AG09309 (cell line): Measurements from ENCODE around the gene IGF1R.

Source experiments
- DNase-seq: peaks from one replicate; pipeline ENCODE4 v3.0.0-alpha.2; 2010; ENCODE audit warnings: low read depth
- H3K4me3 ChIP-seq: 2 replicates; pipeline ENCODE4 v1.5.1; 2011; ENCODE audit warnings: mild to moderate bottlenecking, low read depth, low read length, moderate library complexity; ENCODE audit not compliant: control insufficient read depth
- CTCF ChIP-seq: IDR thresholded peaks from 2 replicates; pipeline ENCODE4 v1.5.1; 2011; ENCODE audit warnings: mild to moderate bottlenecking, low read depth, low read length, inconsistent platforms; ENCODE audit not compliant: insufficient read depth, control insufficient read depth; ENCODE audit errors: missing control alignments

The IGF1R gene

DNA sequence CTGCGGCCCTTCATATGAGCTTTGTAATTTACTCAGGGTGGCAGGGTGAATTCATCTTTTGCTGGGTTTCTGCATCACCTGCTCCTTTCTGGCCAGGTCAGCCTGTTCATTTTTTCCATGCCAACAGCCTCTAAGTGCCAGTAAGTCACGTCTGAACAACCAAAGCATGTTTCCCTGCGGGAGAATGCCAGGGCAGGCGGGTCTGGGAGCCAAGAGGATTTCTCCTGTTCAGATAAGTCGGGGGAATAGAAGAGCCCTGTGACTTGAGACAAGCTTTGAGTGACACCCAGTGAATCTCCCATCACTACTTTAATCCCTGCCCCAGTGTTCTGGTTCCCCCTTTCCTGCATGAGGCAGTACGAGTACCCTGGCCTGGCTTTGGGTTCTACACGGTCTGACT lies 206.2 kb downstream of the IGF1R start:
- no peak overlapping the region for H3K4me3 ChIP-seq
- DNase-seq: no peak
- TF ChIP-seq CTCF: no peak

- DNase-seq: no peak
These were observed 206.9 kb downstream of the IGF1R start for GRCh38 chr15:98855067-98855814.

DNA sequence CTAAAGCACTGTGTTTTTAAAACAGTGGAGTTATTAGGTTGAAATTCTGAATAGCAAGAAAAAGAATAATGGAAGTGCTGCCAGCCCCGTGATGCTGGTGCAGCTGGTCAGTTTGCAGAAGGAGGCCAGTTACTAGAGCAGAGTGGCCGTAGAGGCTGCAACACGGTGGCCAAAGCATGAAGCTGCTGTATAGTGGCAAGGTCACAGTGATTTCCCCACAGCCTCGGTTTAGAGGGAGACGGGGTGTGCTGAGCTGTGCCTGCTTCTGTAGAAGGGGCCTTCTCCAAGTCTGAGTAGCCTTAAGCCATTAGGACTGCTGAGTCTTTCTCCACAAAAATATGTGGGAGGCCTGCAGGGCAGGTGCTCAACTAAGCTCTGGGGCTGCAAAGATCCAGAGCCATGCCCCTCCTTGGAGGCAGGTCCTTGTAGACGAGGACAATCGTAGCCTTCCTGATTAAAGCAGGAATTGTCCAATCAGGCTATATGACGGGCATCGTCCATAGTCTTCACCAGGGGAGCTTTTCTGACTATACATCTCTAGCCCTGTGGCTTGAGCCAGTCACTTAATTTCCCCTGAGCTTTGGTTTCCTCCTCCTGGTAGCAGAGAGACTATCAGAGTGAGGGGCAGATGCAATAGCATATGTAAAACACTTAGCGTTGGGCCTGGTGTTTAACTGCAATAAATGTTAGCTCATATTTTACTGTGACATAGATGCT lies 207.6 kb downstream of the IGF1R start:
- no peak for DNase-seq
- no peak overlapping the region for H3K4me3 ChIP-seq
- TF ChIP-seq CTCF: no peak

More at GRCh38 chr15:98855067-98855814, 206.9 kb downstream of the IGF1R start:
- no peak overlapping the region for H3K4me3 ChIP-seq
- no peak for TF ChIP-seq CTCF

DNA sequence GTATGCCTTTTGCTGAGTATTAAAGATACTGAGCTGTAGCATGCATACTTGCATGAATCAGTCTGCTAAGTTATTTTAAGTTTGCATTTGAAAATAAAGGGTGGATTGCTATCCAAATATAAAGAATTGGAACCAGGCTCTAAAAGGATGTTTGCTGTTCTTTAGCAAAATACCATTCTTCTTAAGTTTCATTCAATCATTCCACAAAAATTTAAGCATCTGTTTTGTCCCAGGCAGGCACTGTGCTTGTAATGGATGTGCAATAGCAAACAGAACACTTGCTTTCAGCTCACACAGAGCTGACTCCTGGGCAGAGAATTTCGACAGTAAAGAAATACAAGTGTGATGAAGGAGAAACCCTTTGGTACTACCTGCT lies 208.2 kb downstream of the IGF1R start:
- peak; percentile 79 for DNase-seq
- TF ChIP-seq CTCF: no peak

GRCh38 chr15:98858610-98859023 lies 210.3 kb downstream of the IGF1R start:
- no peak for TF ChIP-seq CTCF
- no peak for DNase-seq
- H3K4me3 ChIP-seq: no peak overlapping the region

More for the DNA sequence above, 208.2 kb downstream of the IGF1R start:
- H3K4me3 ChIP-seq: no peak overlapping the region

GRCh38 chr15:98859149-98859548 lies 210.8 kb downstream of the IGF1R start:
- TF ChIP-seq CTCF: no peak
- no peak for DNase-seq
- no peak overlapping the region for H3K4me3 ChIP-seq
